ENCODE results near the gene POMT1.

Gene POMT1

DNA sequence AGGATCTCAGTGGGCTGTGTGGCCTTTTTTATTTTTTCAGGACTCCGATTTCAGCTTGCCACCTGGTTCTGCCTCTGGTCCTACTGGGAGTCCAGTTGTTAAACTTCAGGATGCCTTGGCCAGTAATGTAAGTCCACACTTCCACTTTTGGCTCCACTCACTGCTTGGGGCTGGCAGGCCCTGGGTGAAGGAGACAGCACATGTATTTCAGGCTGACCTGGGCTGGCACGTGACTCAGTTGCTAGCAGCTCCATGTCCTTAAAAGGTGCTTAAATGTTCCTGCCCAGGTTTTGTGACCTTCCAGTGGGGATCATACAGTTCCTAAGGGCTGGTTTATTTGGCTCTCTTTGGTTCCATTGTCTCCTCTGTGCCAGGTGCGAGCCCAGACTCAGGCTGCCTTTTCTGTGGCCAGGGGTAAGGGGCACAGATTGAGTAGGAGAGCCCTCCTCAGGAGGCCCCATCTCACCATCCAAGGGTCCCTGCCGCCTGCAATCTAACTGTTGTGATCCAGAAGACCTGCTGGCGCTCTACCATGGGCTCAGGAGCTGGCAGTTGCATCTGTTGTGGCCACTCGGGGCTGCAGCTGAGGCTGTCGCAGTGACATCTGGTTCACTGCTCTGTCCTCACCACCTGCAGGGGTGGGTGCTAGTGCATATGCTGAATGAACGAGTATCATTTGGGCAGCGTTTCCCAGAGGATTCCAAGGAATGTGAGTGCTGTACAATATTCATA lies 19.2 kb upstream of the POMT1 start:
- Histone ChIP-seq H3K4me2 (ENCODE audit: low read length) (no peak overlapping the region), H3K9me3 (ENCODE audit: insufficient read depth, low read length) (no peaks in the 10 kb centered on the region), H3K4me3 (ENCODE audit: low read length) (no peak overlapping the region), H3K36me3 (replicated peaks; ENCODE audit: low read depth, low read length) (peaks cover 76% of the 10 kb centered on the region), H2AFZ (ENCODE audit: low read depth, low read length) (no peak overlapping the region), H3K9ac (ENCODE audit: low read length) (no peak overlapping the region), H3K79me2 (ENCODE audit: low read length) (no peaks in the 10 kb centered on the region; the same call in 1 of the 2 replicates), H3K27me3 (ENCODE audit: low read depth, low read length) (no peaks in the 10 kb centered on the region), H4K20me1 (ENCODE audit: insufficient read depth, low read length) (no peaks in the 10 kb centered on the region), H3K4me1 (ENCODE audit: low read length) (no peaks in the 10 kb centered on the region), H3K27ac (ENCODE audit: low read length) (no peak overlapping the region)
- TF ChIP-seq, protein P1, sequence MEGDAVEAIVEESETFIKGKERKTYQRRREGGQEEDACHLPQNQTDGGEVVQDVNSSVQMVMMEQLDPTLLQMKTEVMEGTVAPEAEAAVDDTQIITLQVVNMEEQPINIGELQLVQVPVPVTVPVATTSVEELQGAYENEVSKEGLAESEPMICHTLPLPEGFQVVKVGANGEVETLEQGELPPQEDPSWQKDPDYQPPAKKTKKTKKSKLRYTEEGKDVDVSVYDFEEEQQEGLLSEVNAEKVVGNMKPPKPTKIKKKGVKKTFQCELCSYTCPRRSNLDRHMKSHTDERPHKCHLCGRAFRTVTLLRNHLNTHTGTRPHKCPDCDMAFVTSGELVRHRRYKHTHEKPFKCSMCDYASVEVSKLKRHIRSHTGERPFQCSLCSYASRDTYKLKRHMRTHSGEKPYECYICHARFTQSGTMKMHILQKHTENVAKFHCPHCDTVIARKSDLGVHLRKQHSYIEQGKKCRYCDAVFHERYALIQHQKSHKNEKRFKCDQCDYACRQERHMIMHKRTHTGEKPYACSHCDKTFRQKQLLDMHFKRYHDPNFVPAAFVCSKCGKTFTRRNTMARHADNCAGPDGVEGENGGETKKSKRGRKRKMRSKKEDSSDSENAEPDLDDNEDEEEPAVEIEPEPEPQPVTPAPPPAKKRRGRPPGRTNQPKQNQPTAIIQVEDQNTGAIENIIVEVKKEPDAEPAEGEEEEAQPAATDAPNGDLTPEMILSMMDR (IDR thresholded peaks at IDR 0.05; ENCODE audit: low read depth, low read length) = no peak
- TF ChIP-seq EZH2phosphoT487 (IDR thresholded peaks at IDR 0.05; ENCODE audit: low read depth) = no peak

DNA sequence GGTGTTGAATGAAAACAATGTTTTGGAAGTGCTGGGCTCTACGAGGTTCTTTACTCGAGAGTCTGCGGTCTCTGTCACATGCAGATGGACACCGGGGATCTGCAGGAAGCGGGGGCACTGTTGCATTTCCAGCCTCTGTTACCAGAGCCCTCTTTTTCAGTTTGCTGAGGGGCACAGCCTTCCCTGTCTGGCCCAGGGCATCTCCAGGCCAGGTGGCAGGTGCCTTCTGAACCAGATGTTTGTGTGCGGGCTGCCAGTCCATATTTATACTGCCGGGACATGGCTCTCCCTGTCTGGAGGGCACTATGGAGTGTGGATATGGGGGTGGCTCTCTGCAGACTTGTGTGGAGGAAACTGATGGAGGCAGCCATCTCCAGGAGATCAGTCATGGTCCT lies 18.7 kb upstream of the POMT1 start:
- Histone ChIP-seq H3K79me2 (ENCODE audit: low read length) (no peaks in the 10 kb centered on the region; the same call in 1 of the 2 replicates), H4K20me1 (ENCODE audit: insufficient read depth, low read length) (no peaks in the 10 kb centered on the region), H3K4me3 (ENCODE audit: low read length) (no peak overlapping the region), H3K9me3 (ENCODE audit: insufficient read depth, low read length) (no peaks in the 10 kb centered on the region), H2AFZ (ENCODE audit: low read depth, low read length) (no peak overlapping the region), H3K9ac (ENCODE audit: low read length) (no peak overlapping the region), H3K4me1 (ENCODE audit: low read length) (no peaks in the 10 kb centered on the region), H3K27me3 (ENCODE audit: low read depth, low read length) (no peaks in the 10 kb centered on the region), H3K4me2 (ENCODE audit: low read length) (no peak overlapping the region), H3K36me3 (replicated peaks; ENCODE audit: low read depth, low read length) (peaks cover 76% of the 10 kb centered on the region), H3K27ac (ENCODE audit: low read length) (no peak overlapping the region)
- TF ChIP-seq EZH2phosphoT487 (IDR thresholded peaks at IDR 0.05; ENCODE audit: low read depth) = no peak
- TF ChIP-seq, protein P1 (IDR thresholded peaks at IDR 0.05; ENCODE audit: low read depth, low read length) = no peak

DNA sequence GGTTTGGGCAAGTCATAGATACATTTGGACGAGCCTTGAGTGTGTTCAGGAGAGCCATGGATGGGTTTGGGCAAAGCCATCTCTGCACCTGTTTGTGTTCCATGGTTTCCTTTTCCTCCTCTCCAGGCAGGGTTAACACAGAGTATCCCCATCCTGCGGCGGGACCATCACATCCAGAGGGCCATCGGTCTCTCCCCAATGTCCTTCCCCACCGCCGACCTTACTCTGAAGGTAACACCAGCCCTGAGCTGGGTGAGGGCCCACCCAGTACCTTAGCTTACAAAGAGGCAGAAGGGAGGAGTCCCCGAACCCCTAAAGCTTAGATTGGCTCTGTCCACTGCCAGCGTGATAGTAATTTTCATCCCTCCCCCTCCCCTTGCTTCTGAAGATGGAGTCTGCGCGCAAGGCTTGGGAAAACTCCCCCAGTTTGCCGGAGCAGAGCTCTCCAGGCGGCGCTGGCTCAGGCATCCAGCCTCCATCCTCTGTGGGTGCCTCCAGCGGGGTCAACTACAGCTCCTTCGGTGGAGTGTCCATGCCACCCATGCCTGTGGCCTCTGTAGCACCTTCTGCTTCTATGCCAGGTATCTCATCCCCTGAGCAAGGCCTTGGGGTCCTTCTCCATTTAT lies 18.0 kb upstream of the POMT1 start:
- Histone ChIP-seq H3K36me3 (replicated peaks; ENCODE audit: low read depth, low read length) (peaks cover 75% of the 10 kb centered on the region), H3K4me1 (ENCODE audit: low read length) (no peaks in the 10 kb centered on the region), H3K79me2 (ENCODE audit: low read length) (no peaks in the 10 kb centered on the region; the same call in 1 of the 2 replicates), H3K9me3 (ENCODE audit: insufficient read depth, low read length) (no peaks in the 10 kb centered on the region), H3K27me3 (ENCODE audit: low read depth, low read length) (no peaks in the 10 kb centered on the region), H3K27ac (ENCODE audit: low read length) (no peak overlapping the region), H3K4me2 (ENCODE audit: low read length) (no peak overlapping the region), H4K20me1 (ENCODE audit: insufficient read depth, low read length) (no peaks in the 10 kb centered on the region), H3K4me3 (ENCODE audit: low read length) (no peak overlapping the region), H2AFZ (ENCODE audit: low read depth, low read length) (no peak overlapping the region), H3K9ac (ENCODE audit: low read length) (no peak overlapping the region)
- no peak for TF ChIP-seq EZH2phosphoT487 (IDR thresholded peaks at IDR 0.05; ENCODE audit: low read depth)
- TF ChIP-seq, protein P1 (IDR thresholded peaks at IDR 0.05; ENCODE audit: low read depth, low read length) = no peak

DNA sequence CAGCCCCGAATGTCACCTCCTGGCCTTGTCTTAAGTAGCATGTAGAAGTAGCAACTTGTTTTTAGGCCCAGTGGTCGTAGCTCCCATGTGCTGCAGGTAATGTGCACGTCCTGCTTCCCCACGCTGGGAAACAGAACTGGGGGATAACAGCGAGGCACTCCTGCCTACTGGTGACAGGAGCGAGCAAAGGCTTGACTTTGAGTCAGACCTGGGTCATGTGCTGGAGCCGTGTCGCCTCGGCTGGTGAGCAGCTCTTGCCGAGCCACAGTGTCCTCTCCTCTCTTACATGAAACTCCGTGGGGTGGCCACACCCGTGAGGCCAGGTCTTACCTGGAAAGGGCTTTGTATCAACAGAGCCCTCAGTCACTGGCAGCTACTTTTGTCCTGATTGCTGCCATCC lies 17.5 kb upstream of the POMT1 start:
- no peaks in the 10 kb centered on the region for H4K20me1 ChIP-seq (ENCODE audit: insufficient read depth, low read length)
- no peak overlapping the region for H3K4me2 ChIP-seq (ENCODE audit: low read length)
- no peaks in the 10 kb centered on the region for H3K27me3 ChIP-seq (ENCODE audit: low read depth, low read length)
- peaks cover 77% of the 10 kb centered on the region for H3K36me3 ChIP-seq (replicated peaks; ENCODE audit: low read depth, low read length)
- H3K9ac ChIP-seq (ENCODE audit: low read length) = no peak overlapping the region
- no peak overlapping the region for H3K4me3 ChIP-seq (ENCODE audit: low read length)
- H3K27ac ChIP-seq (ENCODE audit: low read length) = no peak overlapping the region
- H3K9me3 ChIP-seq (ENCODE audit: insufficient read depth, low read length) = no peaks in the 10 kb centered on the region
- TF ChIP-seq, protein P1 (IDR thresholded peaks at IDR 0.05; ENCODE audit: low read depth, low read length) = no peak
- TF ChIP-seq EZH2phosphoT487 (IDR thresholded peaks at IDR 0.05; ENCODE audit: low read depth) = no peak
- no peaks in the 10 kb centered on the region; the same call in 1 of the 2 replicates for H3K79me2 ChIP-seq (ENCODE audit: low read length)
- H3K4me1 ChIP-seq (ENCODE audit: low read length) = no peaks in the 10 kb centered on the region
- no peak overlapping the region for H2AFZ ChIP-seq (ENCODE audit: low read depth, low read length)
